ENCODE measurements around the gene PDE1C.

The PDE1C gene

GRCh38 chr7:32074787-32075585 lies 4.8 kb upstream of the PDE1C start:
- H3K4me1 Mint-ChIP-seq = peaks cover 34% of the 10 kb centered on the region
- TF ChIP-seq CTCF (IDR thresholded peaks at IDR 0.05) = no peak
- no peaks in the 10 kb centered on the region for H3K36me3 Mint-ChIP-seq (ENCODE audit: low read depth)
- DNase-seq = no peak
- peaks cover 48% of the 10 kb centered on the region for H3K27me3 Mint-ChIP-seq (ENCODE audit: low read depth, poor library complexity)
- peak overlapping the region; percentile 9 for H3K4me3 Mint-ChIP-seq
- H3K27ac Mint-ChIP-seq = no peak overlapping the region
- peaks cover 9% of the 10 kb centered on the region for H3K9me3 Mint-ChIP-seq

GRCh38 chr7:32073533-32073932 lies 3.3 kb upstream of the PDE1C start:
- TF ChIP-seq CTCF (IDR thresholded peaks at IDR 0.05) = no peak
- H3K36me3 Mint-ChIP-seq (ENCODE audit: low read depth) = no peaks in the 10 kb centered on the region
- H3K27me3 Mint-ChIP-seq (ENCODE audit: low read depth, poor library complexity) = peaks cover 62% of the 10 kb centered on the region
- peaks cover 41% of the 10 kb centered on the region for H3K4me1 Mint-ChIP-seq
- DNase-seq = no peak
- H3K4me3 Mint-ChIP-seq = no peak overlapping the region
- H3K27ac Mint-ChIP-seq = no peak overlapping the region
- peaks cover 3% of the 10 kb centered on the region for H3K9me3 Mint-ChIP-seq

DNA sequence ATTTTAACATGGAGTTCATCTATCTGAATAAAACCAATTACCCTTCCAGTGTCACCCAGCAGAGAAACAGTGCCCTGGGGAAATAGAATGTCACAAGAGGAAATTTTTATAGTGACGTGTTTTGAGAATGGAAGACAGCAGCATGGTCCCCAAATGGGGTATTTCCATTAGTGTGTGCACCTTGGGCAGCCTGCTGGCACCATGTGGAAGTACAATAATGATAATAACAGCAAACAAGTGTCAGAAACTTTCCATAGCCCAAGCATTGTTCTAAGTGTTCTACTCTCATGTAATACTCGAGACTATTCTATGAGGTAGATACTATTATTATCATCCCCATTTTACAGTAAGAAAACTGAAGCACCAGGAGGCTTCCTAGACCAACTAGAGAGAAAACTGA lies 2.2 kb upstream of the PDE1C start:
- DNase-seq = no peak
- H3K36me3 Mint-ChIP-seq (ENCODE audit: low read depth) = no peaks in the 10 kb centered on the region
- H3K4me1 Mint-ChIP-seq = peaks cover 41% of the 10 kb centered on the region
- TF ChIP-seq CTCF (IDR thresholded peaks at IDR 0.05) = peak; percentile 17
- H3K27me3 Mint-ChIP-seq (ENCODE audit: low read depth, poor library complexity) = peaks cover 73% of the 10 kb centered on the region
- H3K4me3 Mint-ChIP-seq = no peak overlapping the region
- H3K27ac Mint-ChIP-seq = no peak overlapping the region
- H3K9me3 Mint-ChIP-seq = no peaks in the 10 kb centered on the region

GRCh38 chr7:32071466-32072091 lies 1.4 kb upstream of the PDE1C start:
- DNase-seq = no peak
- H3K9me3 Mint-ChIP-seq = no peaks in the 10 kb centered on the region
- peaks cover 33% of the 10 kb centered on the region for H3K4me1 Mint-ChIP-seq
- H3K27me3 Mint-ChIP-seq (ENCODE audit: low read depth, poor library complexity) = peaks cover 82% of the 10 kb centered on the region
- no peak for TF ChIP-seq CTCF (IDR thresholded peaks at IDR 0.05)
- peak overlapping the region; percentile 88 for H3K4me3 Mint-ChIP-seq
- H3K36me3 Mint-ChIP-seq (ENCODE audit: low read depth) = no peaks in the 10 kb centered on the region
- H3K27ac Mint-ChIP-seq = no peak overlapping the region

DNA sequence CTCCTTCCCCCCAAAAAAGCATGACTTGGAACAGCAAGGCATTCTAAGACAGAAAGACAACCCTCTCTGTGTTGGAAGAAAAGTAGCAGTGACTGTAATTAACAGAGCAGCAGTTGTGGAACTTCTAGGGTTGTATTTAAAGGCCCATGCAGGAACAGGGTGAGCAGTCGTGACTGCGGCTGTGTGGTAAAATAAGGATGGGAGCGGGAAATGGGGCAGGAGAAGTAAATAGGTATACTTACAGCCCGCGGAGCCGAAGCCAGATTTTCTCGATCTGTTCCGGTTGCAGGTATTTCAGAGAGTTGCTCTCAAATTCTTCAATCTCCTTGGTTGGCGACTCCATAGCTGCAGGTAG lies 179 bp downstream of the PDE1C start:
- H3K4me3 Mint-ChIP-seq = peak overlapping the region; percentile 88
- no peak overlapping the region for H3K27ac Mint-ChIP-seq
- H3K27me3 Mint-ChIP-seq (ENCODE audit: low read depth, poor library complexity) = peaks cover 87% of the 10 kb centered on the region
- H3K36me3 Mint-ChIP-seq (ENCODE audit: low read depth) = no peaks in the 10 kb centered on the region
- DNase-seq = no peak
- peaks cover 21% of the 10 kb centered on the region for H3K4me1 Mint-ChIP-seq
- TF ChIP-seq CTCF (IDR thresholded peaks at IDR 0.05) = no peak
- H3K9me3 Mint-ChIP-seq = no peaks in the 10 kb centered on the region
